GM12865 (cell line): ENCODE results near the gene COTL1.

Source experiments
- DNase-seq: peaks from one replicate; pipeline ENCODE4 v3.0.0; 2010; ENCODE audit warnings: low read depth
- H3K4me3 ChIP-seq: 2 replicates; pipeline ENCODE4 v1.5.1; 2011; ENCODE audit warnings: mild to moderate bottlenecking, low read depth, low read length, control low read depth
- TF ChIP-seq, protein P1 (sequence below): IDR thresholded peaks from 2 replicates; pipeline ENCODE4 v1.5.1; 2011; ENCODE audit warnings: low read length, control low read depth, low read depth, inconsistent platforms; ENCODE audit not compliant: insufficient read depth; ENCODE audit errors: missing control alignments

The COTL1 gene

DNA sequence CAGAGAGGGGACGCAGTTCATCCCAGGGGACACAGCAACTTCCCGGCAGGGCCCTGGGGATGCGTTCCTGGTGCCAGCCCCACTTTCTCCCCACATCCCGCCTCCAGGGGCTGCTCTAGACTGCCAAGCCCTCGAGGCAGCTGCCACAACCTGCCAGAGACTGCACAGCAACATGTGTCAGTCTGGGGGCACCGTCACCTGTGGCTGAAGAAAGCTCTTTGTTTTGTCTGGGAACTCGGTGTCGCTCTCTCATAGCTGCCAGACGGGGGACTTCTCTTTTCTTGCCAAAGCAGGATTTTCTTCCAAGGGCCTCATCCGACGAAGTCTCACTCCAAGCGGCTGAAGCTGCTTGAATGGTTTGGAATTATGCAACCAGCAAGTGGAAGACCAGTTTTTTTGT lies 43.7 kb downstream of the COTL1 start:
- no peak for DNase-seq
- TF ChIP-seq, protein P1, sequence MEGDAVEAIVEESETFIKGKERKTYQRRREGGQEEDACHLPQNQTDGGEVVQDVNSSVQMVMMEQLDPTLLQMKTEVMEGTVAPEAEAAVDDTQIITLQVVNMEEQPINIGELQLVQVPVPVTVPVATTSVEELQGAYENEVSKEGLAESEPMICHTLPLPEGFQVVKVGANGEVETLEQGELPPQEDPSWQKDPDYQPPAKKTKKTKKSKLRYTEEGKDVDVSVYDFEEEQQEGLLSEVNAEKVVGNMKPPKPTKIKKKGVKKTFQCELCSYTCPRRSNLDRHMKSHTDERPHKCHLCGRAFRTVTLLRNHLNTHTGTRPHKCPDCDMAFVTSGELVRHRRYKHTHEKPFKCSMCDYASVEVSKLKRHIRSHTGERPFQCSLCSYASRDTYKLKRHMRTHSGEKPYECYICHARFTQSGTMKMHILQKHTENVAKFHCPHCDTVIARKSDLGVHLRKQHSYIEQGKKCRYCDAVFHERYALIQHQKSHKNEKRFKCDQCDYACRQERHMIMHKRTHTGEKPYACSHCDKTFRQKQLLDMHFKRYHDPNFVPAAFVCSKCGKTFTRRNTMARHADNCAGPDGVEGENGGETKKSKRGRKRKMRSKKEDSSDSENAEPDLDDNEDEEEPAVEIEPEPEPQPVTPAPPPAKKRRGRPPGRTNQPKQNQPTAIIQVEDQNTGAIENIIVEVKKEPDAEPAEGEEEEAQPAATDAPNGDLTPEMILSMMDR = no peak
- no peak overlapping the region for H3K4me3 ChIP-seq

DNA sequence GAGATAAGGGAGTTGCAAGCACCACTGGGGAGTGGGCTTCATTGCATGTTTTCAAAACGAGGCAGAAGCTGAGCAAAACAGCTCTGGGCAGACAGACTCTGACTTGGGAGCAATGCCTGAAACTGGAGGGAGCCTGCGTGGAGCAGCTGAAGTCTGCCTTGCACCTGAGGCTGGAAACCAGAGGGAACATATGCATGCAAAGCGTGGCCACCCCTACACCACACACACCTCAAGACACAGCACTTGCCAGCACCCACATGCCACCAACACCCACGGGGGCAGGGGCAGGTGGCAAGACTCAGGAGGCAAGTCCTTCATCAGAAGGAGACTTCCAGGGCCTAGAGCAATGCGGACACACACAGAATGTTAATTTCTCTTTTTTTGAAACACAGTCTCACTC lies 45.8 kb downstream of the COTL1 start:
- no peak overlapping the region for H3K4me3 ChIP-seq
- DNase-seq = no peak
- TF ChIP-seq, protein P1 = no peak

DNA sequence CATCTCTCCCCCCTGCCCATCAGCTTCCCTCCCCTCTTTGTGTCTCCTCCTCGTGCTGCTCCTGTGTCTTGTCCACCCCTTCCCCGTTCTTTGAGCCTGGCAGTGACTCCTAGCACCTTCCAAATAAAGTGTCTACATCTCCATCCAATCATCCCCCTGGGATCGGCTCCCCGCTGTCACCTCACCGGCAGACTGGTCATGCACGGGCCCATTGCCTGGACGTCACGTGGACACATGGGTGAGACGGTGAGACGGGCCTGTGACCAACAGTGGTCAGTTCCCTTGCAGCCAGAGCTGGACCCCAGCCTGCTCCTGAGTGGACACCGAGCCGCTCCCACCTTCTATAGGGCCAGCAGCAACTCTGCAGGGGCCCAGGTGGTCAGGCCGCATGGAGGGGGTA lies 46.4 kb downstream of the COTL1 start:
- no peak for DNase-seq
- TF ChIP-seq, protein P1 = no peak
- no peak overlapping the region for H3K4me3 ChIP-seq

DNA sequence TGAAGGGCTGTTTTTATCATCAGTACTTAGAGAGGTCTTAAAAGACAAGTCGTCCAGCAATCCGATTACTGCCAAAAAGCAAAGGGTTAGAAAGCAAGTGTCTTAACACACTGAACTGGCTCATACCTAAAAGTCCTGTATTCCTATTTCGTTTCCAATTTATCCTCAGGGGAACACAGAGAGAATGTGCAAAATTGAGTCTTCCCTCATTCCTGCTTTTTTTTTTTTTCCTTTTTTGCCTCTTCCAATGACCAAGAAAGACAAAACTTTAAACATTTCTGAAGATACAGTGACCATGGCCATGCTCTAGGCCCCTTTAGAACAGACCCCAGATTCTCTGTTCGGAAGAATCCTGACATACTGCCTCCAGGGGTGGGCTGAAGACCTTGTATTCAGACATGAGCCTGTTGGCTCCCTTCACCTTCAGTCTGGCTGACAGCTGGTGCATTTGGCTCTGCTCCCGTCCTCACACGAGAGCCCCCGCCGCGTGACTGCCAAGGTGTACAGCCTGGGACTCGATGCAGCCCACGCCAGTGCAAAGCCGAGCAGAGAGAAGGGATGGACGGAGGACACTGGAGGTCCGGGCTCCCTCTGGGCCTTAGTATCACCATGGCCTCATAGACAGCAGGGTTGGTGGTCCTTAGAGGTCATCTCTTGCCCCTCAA lies 47.0 kb downstream of the COTL1 start:
- TF ChIP-seq, protein P1 = no peak
- no peak for DNase-seq
- no peak overlapping the region for H3K4me3 ChIP-seq

DNA sequence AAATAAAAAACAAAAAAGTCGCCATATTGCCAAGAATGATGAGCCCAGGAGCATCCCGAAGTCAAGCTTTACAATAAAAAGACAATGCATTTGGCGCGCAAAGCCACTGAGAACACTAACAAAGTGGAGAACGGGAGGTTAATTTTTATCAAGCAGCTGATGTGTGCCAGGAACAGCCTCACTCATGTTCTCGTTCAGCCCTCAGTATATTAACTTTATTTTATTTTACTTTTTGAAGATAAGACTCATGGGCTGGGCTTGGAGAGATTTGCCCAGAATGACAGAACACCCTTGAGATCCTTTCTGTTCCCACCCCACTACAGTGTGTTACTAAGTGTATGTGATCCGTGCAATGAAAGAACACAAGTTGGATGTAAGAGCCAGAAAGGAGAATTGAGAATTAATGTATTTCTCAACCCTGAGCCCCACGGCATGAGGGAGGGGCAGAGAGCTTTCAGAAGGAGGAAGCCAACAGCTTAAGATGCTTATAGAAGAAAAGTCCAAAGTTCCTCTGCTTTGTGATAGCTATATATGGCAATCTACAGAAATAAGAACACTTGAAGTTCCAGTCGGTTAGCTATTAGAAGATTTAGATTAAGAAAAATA lies 48.4 kb downstream of the COTL1 start:
- H3K4me3 ChIP-seq = no peak overlapping the region
- TF ChIP-seq, protein P1 = no peak
- DNase-seq = no peak

DNA sequence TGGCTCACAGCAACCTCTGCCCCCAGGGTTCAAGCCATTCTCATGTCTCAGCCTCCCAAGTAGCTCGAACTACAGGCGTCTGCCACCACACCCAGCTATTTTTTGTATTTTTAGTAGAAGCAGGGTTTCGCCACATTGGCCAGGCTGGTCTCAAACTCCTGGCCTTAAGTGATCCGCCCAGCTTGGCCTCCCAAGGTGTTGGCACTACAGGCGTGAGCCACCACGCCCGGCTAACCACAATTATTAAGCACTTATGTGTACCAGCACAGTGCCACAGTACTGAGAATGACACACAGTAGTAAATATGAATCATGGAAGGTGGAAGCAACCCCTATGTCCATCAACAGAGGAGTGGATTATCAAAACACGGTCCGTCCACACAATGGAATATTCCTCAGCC lies 49.8 kb downstream of the COTL1 start:
- H3K4me3 ChIP-seq = no peak overlapping the region
- TF ChIP-seq, protein P1 = no peak
- no peak for DNase-seq
